Hematopoietic multipotent progenitor cell treated with erythropoietin and hydrocortisone succinate and interleukin-3 and kit ligand, for 8 days (in vitro differentiated cells): ENCODE data around the gene LSP1.

ENCODE experiments used
- DNase-seq: peaks from one replicate; pipeline ENCODE4 v3.0.0-alpha.2; 2015

Gene LSP1

DNA sequence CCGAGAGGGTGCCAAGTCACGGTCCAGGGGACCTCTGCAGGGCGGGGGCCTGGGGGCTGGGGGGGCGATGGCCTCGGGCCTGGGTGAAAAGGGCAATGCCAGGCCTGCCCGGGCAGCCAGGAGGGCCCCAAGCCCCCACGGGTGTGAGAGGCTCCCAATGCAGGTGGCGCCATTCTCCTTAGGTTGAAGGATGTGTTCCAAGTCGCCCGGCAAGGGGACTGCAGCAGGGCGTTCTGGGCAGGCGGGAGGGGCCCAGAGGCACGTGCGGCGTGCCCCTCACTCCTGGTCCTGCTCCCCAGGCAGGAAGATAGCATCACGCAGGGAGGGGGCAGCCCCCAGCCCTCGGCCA, 14.8 kb upstream of the LSP1 start:
- no peak for DNase-seq

DNA sequence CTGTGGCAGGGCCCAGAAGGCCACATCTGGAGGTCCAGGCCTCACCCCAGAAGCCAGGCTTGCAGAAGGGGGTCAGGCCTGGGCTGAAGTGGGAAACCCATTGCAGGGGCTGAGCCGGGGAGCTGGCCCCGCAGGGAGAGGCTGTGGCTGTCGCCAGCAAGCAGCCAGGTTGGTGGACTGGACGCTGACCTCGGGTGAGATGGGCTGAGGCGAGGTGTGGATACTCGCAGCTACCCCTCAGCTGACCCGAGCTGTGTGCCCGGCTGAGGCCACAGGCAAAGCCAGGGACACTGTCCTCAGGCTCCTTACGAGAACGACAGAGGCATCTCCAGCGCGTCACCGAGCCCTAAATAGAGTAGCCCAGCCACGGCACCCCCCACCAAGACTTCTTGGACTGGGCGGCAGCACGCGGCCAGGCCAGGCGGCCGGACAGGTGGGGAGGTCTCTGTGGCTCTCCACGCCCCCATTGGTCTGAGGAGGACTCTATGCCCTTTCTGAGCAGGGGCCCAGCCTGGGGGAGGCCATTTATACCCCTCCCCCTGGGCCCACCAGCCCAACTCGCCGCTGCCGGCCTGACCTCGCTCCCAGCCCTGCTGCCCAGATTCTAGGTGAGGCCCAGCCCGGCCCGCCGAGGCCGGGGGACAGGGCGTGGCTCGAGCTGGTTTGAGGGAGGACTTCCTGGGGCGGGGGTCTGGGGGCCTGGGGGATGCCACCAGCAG, 14.3 kb upstream of the LSP1 start, which contains the start of gene TNNI2:
TNNI2 (plus strand) TSS at position 556 of the 719 bp plus-strand sequence. CDS start 716 bp downstream, outside the sequence.
- DNase-seq, result no peak

- no peak for DNase-seq
Observed at GRCh38 chr11:1839204-1839923, 13.5 kb upstream of the LSP1 start.

DNA sequence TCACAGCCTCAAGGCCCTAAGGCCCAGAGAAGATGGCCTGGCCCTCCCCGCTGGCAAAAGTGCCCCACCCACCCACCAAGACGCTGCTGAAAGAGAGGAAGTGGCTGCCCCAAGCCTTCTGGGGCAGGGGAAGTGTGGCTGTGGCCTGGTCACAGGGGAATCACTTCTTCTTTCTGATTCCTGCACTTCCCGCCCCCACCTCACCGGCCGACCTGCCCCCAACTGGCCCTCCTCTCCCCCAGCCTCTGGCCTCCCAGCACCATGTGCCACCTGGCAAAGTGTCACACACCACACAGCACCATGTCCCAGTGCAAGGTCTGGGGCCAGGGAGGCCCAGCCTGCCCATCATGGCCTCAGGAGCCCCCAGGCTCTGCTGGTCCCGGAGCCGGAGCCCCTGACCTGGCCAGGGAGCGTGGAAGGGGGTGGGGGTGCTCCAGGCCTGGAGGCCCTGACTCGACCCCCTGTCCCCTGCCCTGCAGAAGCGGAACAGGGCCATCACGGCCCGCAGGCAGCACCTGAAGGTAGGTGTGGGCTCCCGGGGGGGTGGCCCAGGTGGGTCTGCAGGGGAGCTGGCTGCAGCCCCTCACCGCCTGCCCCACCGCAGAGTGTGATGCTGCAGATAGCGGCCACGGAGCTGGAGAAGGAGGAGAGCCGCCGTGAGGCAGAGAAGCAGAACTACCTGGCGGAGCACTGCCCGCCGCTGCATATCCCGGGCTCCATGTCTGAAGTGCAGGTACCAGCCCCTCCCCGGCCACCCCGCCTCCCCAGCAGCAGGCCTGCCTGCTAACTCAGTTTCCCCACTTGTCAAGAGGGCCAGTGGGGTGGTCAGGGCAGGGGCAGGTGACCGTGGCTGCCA, 12.7 kb upstream of the LSP1 start:
- DNase-seq, result no peak

DNA sequence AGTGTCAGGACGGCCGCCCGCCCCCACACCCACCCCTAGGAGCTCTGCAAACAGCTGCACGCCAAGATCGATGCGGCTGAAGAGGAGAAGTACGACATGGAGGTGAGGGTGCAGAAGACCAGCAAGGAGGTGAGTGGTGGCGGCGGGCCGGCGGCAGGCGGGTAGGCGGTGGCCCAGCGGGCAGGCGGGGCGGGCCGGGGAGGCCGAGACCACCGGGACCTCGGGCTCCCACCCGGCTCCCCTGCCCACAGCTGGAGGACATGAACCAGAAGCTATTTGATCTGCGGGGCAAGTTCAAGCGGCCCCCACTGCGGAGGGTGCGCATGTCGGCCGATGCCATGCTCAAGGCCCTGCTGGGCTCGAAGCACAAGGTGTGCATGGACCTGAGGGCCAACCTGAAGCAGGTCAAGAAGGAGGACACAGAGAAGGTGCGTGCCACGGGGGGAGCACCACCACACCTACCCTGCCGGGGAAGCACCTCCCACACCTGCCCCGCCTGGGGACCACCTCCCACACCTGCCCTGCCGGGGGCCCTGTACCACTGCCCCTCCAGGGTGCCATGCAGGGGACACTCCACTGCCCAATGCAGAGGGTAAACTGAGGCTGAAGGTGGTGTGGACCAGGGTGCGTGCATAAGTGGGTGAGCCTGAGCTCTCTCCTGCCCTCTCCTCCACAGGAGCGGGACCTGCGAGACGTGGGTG, 12.0 kb upstream of the LSP1 start:
- no peak for DNase-seq

DNA sequence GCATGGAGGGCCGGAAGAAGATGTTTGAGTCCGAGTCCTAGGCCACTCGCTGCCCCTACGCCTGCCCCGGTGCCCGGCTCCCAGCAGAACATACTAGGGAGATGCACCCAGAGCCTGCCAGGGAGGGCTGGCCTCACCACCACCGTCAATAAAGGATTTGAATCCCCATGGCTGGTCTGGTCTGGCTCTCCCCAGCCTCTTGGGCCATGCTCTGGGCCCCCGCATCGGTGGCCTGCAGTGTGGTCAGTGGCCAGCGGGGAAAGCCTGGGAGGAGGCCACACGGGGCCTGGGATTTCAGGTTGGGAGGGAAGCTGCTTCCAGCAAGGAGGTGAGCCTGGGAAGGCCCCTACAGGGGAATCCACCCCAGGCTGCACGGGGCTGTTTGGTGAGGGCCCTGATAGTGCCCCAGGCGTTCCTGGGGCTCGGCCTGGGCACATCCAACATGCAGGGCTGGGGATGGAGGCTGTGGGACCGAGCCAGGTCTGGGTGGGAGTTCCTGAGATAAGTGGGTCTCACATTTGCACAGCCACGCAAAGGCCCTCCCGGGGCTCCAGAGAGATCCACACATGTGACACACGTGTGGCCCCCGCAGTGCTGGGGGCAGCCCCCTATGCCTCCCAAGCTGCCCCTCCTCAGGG, 11.3 kb upstream of the LSP1 start:
- no peak for DNase-seq

DNA sequence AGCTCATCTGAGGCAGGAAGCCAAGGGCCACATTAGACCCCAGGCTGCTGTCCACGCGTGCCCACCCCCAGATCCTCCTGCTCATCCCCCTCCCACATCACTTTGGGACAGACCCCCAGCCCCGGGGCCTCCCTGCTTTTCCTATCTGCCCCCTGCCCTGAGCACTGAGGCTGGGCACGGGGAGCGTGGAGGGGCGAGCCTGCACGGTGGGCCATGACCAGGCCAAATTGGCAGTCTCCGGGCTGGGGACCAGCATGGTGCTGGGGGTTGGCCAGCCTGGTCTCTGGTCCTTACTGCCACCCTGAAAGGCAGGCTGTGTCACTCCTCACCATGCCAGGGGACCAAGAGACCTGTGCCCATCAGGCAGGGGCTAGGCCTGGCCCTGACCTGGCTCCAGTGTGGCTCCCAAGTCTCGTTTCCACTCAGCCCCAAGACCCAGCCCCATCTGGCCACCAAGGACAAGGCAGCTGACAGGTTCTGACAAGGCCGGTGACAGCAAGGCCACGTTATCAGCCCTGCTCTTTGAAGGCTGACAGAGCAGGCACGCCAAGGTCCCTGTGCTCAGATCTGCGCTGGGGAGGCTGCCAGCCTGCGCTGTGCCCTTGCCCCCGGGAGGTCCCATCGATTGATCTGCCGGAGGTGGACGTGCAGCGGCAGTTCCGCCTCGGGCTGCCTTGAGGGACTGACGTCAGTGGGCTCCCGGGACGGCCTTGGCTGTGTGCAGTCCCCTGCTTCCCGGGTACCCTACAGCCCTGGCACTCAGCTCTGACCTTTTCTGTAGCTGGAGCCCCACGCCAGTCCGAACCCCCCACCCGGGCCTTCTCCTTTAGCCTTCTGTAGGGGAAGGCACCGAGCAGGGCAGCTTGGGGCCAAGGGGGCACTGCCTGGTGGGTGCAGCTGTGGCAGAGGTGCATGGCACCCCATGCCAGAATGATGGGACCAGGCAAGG, 10.5 kb upstream of the LSP1 start:
- peak; percentile 57 for DNase-seq

DNA sequence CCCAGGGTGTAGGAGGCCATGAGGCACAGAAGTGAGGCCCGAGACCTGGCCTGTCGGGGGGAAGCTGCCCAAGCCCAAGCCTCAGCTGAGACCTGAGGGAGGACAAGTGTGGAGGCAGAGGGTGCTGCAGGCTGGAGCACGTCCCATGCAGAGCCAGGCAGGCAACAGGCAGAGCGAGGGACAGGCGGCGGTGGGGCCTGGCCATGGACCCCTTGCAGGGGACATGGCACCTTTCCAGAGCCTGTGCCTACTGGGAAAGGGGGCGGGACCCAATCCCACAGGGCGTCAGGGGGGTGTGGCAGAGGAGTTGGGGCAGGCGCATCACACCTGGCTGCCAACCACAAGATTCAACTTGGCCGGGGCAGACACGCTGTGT, 9.8 kb upstream of the LSP1 start:
- no peak for DNase-seq

- no peak for DNase-seq
Observed at GRCh38 chr11:1843796-1844195, 9.1 kb upstream of the LSP1 start.

- peak; percentile 96 for DNase-seq
Observed at GRCh38 chr11:1844221-1845094, 8.4 kb upstream of the LSP1 start.

- no peak for DNase-seq
Observed at GRCh38 chr11:1845095-1845429, 7.8 kb upstream of the LSP1 start.

GRCh38 chr11:1845561-1846452, 7.1 kb upstream of the LSP1 start:
- no peak for DNase-seq

- no peak for DNase-seq
Observed at GRCh38 chr11:1846453-1846932, 6.4 kb upstream of the LSP1 start.

GRCh38 chr11:1847006-1847735, 5.7 kb upstream of the LSP1 start:
- DNase-seq, result no peak

DNA sequence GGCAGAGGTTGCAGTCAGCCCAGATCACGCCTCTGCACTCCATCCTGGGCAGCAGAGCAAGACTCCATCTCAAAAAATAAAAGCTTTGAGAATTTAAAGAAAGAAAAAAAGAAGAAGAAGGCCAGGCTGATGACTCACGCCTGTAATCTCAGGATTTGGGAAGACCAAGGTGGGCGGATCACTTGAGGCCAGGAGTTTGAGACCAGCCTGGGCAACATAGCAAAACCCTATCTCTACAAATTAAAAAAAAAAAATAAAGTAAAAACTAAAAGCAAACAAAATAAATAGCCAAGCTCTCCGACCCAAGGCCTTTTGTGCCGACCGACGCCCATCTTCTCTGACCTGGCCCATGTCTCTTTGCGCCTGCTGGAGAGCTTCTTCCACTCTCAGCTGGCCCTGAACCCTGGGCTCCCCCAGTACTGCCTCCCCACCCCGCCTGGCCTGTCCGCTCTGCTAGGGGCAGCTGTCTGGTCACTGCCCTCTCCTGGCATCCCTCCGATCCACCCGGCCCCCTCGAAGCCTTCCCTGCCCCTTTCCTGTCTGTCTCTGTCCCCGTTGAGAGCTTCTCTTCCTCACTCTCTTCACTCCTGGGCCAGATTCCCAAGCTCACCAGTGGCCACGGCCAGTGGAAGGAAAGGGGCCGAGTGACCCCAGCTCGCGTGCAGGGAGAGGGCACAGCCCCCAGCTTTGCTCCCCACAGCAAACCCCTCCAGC, 4.8 kb upstream of the LSP1 start:
- DNase-seq, result no peak

GRCh38 chr11:1848640-1849430, 4.0 kb upstream of the LSP1 start:
- DNase-seq, result no peak
